ENCODE measurements around the gene TCEAL4.
"Not testable (repeated sequence)": the region's sequence is repeated elsewhere in the genome, so short reads cannot be mapped to it uniquely, and the experiment has no call there.

TCEAL4 gene

DNA sequence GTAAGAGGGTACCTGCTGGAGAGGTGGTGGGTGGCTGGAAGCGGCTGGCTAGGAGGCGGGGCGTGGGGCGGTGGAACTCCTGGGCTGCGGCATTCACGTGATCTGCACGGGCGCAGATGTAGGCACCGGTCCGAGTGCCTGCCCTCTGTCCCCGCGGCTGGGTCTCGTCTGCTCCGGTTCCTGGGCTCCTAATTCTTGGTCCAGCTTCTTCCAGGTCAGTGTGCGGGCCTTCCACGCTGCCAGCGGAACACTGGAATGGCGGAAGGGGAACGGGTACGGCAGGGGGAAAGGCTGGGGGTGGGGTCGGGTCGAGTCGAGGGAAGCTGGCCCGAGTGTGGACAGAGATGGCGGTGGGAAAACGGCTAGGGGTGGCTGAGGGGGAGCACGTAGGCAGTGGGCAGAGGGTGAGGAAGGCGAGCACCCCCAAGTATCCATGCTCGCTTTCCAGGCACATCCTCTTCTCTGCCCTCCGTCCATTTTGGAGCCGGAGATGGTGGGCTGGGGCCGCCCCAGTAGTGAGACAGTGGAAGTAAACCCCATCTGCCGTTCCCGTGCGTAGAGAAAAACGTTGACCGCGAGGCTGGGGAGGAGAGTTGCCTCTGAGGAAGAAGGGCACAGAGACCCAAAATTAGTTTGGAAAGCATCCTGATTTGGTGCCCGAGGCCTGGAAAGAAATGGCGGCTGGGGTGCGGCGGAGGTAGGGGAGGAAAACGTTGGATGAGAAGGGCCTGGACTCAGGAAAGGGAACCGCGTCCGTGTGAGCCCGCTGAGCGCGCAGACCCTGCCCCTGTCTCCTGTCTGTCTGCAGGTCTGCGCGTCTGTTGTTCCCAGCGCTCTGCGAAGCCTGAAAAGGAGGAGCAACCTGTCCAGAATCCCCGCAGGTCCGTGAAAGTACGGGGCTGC is at the start of gene TCEAL4:
Gene TCEAL4 (plus strand): TSS at position 105 of the 903 bp plus-strand sequence. CDS start 1,161 bp downstream, outside the sequence.
- peak in 2 of 3 donors; percentile 27 to 35 for DNase-seq

- DNase-seq, result no peak
Observed at GRCh38 chrX:103536071-103536470, 49.2 kb upstream of the TCEAL4 start.

GRCh38 chrX:103536732-103537131 is 48.6 kb upstream of the TCEAL4 start:
- DNase-seq, result no peak

GRCh38 chrX:103537871-103538387 is 47.4 kb upstream of the TCEAL4 start:
- no peak for DNase-seq

- no peak for DNase-seq
Observed at GRCh38 chrX:103538728-103539127, 46.6 kb upstream of the TCEAL4 start.

DNA sequence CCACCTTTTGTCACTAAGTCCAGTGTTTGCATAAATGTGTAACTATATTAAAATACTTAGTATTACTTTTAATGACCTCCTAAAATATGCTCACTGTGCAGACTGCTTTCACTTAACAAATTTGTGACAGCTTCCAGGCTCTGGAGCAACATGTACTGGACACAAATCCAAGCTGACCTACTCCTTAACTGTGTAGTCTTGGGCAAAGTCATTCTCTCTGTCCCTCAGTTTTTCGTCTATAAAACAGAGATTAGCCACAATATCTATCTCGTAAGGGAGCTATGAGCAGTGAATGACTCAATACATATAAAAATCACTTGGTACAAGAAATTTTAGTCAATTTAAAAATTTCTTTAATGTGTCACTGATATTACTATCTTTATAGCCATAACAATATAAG is 45.6 kb upstream of the TCEAL4 start:
- DNase-seq, result no peak

GRCh38 chrX:103540145-103540544 is 45.2 kb upstream of the TCEAL4 start:
- no peak for DNase-seq

- no peak for DNase-seq
Observed at GRCh38 chrX:103549916-103550315, 35.4 kb upstream of the TCEAL4 start.

DNA sequence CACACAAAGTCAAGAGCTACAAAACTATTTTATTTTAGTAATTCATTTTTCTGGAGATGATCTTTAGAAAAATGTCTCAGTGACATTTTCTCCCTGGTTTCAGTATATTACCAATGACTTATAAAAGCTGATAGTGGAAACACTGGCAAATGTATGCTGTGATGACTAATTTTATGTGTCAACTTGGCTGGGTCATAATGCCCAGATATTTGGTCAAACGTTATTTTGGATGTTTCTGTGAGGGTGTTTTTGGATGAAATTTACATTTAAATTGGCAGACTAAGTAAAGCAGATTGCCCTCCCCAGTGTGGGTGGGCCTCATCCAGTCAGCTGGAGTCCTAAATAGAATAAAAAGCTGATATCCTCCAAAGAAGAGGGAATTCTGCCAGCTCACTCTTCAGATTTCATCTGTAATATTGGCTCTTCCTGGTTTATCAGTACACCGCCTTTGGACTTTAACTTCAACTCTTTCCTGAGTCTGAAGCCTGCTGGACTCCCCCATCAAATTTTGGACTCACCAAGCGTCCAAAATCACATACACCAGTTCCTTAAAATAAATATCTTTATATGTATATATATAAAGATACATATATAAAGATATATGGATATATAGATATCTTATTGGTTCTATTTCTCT is 34.8 kb upstream of the TCEAL4 start:
- DNase-seq, result no peak

GRCh38 chrX:103552236-103552635 is 33.1 kb upstream of the TCEAL4 start:
- no peak for DNase-seq

GRCh38 chrX:103554687-103555424 is 30.5 kb upstream of the TCEAL4 start:
- peak; percentile 53 to 56 (median 53) for DNase-seq

GRCh38 chrX:103556963-103557612 is 28.2 kb upstream of the TCEAL4 start:
- DNase-seq, result no peak

GRCh38 chrX:103560256-103560655 is 25.1 kb upstream of the TCEAL4 start:
- no peak for DNase-seq

DNA sequence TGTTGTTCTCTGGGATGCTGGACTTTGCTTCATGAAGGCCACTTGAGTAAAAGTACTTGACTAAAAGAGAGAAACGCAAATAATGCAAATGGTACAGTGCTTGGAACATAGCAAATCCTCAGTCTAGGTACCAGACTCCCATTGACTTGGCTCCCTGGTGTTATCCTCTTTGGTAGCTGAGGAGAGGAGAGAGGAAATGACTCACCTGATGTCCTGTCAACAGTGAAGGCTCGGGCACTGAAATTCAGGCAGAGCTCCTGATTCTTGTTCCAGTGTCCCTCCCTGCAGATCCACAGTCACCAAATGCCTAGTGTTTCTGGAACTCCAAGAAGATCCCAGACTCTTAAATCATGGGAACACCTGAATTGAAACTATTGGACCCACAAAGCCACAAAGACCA is 22.5 kb upstream of the TCEAL4 start:
- DNase-seq, result no peak

GRCh38 chrX:103565197-103565596 is 20.1 kb upstream of the TCEAL4 start:
- no peak for DNase-seq

GRCh38 chrX:103565752-103566151 is 19.6 kb upstream of the TCEAL4 start:
- DNase-seq, result no peak

- DNase-seq, result no peak
Observed at GRCh38 chrX:103571121-103571520, 14.2 kb upstream of the TCEAL4 start.

DNA sequence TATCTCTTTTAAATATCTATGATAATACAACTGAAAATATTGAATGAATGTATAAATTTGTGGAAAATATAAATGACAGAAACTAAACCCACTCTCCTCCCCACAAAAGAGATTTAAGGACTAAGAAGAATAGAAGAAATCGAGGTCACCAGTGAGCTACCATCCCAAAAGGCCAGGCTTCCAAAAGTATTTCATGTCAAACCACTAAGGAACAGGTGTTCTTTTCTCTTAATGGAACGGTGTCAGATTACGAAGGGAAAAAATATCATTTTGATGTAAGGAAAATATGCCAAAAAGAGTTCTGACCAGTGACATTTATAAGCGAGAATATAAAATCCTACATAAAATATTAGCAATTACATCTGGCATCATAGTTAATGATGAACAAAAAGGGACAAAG is 13.6 kb upstream of the TCEAL4 start:
- no peak for DNase-seq

- DNase-seq, result no peak
Observed at GRCh38 chrX:103573202-103573601, 12.1 kb upstream of the TCEAL4 start.

DNA sequence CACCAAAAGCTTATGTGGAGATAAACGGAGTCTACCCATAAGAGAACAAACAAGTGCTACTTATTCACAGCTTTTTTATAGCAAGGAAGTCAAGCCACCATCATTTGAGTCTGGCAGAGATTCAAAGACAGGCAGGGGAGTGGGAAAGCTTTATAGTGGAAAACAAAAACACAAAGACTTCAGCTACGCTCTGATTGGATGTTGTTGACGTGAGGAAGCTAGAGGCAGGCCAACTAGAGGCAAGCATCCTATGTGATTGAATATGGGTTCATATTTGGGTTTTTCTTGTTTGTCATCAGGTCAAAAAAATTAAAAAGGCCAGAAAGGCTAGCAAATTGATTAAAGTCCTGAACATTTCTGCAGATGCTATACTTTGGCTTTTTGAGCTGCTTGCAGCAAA is 719 bp upstream of the TCEAL4 start:
- no peak for DNase-seq

DNA sequence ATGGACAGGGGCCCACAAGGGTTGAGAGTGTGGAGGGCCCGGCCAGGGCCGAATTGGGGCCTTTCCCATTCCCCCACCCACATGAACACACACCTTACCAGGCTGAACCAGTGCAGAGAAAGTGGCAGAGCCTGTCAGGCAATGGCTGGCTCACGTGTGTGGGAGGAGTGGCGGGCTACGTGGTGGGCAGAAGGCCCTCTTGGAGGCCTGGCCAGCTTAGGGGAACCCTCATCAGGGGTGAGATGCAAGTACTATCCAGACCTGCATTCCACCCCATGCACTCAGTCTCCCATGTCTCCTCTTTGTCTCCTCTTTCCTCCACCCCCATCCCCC is 965 bp downstream of the TCEAL4 start:
- peak in 1 of 3 donors; percentile 2 for DNase-seq

DNA sequence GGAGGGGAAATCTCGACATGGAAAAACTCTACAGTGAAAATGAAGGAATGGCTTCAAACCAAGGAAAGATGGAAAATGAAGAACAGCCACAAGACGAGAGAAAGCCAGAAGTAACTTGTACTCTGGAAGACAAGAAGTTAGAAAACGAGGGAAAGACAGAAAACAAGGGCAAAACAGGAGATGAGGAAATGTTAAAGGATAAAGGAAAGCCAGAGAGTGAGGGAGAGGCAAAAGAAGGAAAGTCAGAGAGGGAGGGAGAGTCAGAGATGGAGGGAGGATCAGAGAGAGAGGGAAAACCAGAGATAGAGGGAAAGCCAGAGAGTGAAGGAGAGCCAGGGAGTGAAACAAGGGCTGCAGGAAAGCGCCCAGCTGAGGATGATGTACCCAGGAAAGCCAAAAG is 1.3 kb downstream of the TCEAL4 start:
- no peak for DNase-seq

DNA sequence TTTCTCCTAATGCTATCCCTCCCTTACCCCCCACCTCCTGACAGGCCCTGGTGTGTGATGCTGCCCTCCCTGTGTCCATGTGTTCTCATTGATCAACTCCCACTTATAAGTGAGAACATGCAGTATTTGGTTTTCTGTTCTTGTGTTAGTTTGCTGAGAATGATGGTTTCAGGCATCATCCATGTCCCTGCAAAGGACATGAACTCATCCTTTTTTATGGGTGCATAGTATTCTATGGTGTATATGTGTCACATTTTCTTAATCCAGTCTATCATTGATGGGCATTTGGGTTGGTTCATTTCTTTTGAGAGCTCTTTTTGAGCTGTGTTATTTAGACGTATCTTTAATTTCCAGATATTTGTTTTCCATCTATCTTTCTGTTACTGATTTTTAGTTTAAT is 7.0 kb downstream of the TCEAL4 start:
- not testable (repeated sequence) for DNase-seq

Data from suppressor macrophage treated with lipopolysaccharide for 1 hour (primary cell).